Activated CD8-positive, alpha-beta T cell treated with anti-CD3 and anti-CD28 coated beads for 36 hours (primary cell): ENCODE results near the gene GAL. TPM values are rescaled to one million over a fixed set of nuclear protein-coding genes. Genes with fewer than 3 reads are reported as not detected.

ENCODE experiments used
- ATAC-seq: fragments of 200-7000 bp; cut with Tn5 transposase; one replicate; pipeline ENCODE4 v1.10.0; 2021; ENCODE audit warnings: mild to moderate bottlenecking, moderate library complexity
- CTCF ChIA-PET: fragments of 350-600 bp; sonication (Branson Sonifier 250); formaldehyde crosslinking; loops from one replicate; lab custom pipeline; 2021; ENCODE audit warnings: antibody characterized with exemption; lab: Charles Lee
- POLR2A ChIA-PET: fragments of 350-600 bp; sonication (Branson Sonifier 250); formaldehyde crosslinking; loops from one replicate; lab custom pipeline; 2021; ENCODE audit warnings: antibody characterized with exemption; lab: Charles Lee
- DNase-seq: peaks from one replicate; pipeline ENCODE4 v3.0.0-alpha.2; 2020
- H3K27ac Mint-ChIP-seq: one replicate; pipeline ENCODE4 v1.8.0; 2021; ENCODE audit warnings: mild to moderate bottlenecking, mixed read lengths
- H3K27me3 Mint-ChIP-seq: one replicate; pipeline ENCODE4 v1.8.0; 2021; ENCODE audit warnings: mixed read lengths
- H3K36me3 Mint-ChIP-seq: one replicate; pipeline ENCODE4 v1.8.0; 2021; ENCODE audit warnings: low read depth, mixed read lengths
- H3K4me1 Mint-ChIP-seq: one replicate; pipeline ENCODE4 v1.8.0; 2021; ENCODE audit warnings: low read depth, mixed read lengths
- H3K4me3 Mint-ChIP-seq: one replicate; pipeline ENCODE4 v1.8.0; 2021; ENCODE audit warnings: mild to moderate bottlenecking, moderate library complexity, mixed read lengths
- H3K9me3 Mint-ChIP-seq: one replicate; pipeline ENCODE4 v1.8.0; 2021; ENCODE audit warnings: mixed read lengths
- CTCF ChIP-seq: fragments of 200-600 bp; IDR thresholded peaks from one replicate; pipeline ENCODE4 v1.8.0; 2022; ENCODE audit warnings: antibody characterized with exemption, mild to moderate bottlenecking
- intact Hi-C: fragments of 100-400 bp; cut with micrococcal nuclease; formaldehyde crosslinking; loops from one replicate; pipeline ENCODE4 v1.10.0; 2022
- total RNA-seq, 2 experiments: library from RNA; stranded (reverse); gene quantifications; one replicate each; pipeline ENCODE4 v1.2.3, GENCODE V29; 2021

The GAL gene
- total RNA-seq, 2 experiments from 2014 or later, result 2.2 to 3.8 TPM

GRCh38 chr11:68655806-68656205 lies 28.5 kb upstream of the GAL start:
- ChIA-PET POLR2A (no interaction called here), CTCF (no interaction called here)
- Mint-ChIP-seq H3K36me3 (no peaks in the 10 kb centered on the region), H3K4me3 (no peak overlapping the region), H3K27ac (no peak overlapping the region), H3K27me3 (peaks cover 4% of the 10 kb centered on the region), H3K4me1 (no peaks in the 10 kb centered on the region), H3K9me3 (peaks cover 6% of the 10 kb centered on the region)
- DNase-seq, result no peak
- no peak for ATAC-seq
- intact Hi-C loops, result no loop called here
- TF ChIP-seq CTCF, result no peak

GRCh38 chr11:68657021-68657780 lies 27.1 kb upstream of the GAL start:
- peaks cover 6% of the 10 kb centered on the region for H3K9me3 Mint-ChIP-seq
- POLR2A ChIA-PET, result no interaction called here
- peaks cover 4% of the 10 kb centered on the region for H3K27me3 Mint-ChIP-seq
- intact Hi-C loops, result no loop called here
- CTCF ChIA-PET, result no interaction called here
- no peak for TF ChIP-seq CTCF
- H3K4me1 Mint-ChIP-seq, result no peaks in the 10 kb centered on the region
- H3K36me3 Mint-ChIP-seq, result no peaks in the 10 kb centered on the region
- ATAC-seq (no peak), DNase-seq (no peak)
- no peak overlapping the region for H3K27ac Mint-ChIP-seq
- H3K4me3 Mint-ChIP-seq, result no peak overlapping the region

- CTCF ChIA-PET, result no interaction called here
- Mint-ChIP-seq H3K36me3 (no peaks in the 10 kb centered on the region), H3K9me3 (peaks cover 6% of the 10 kb centered on the region), H3K4me1 (no peaks in the 10 kb centered on the region), H3K27me3 (peaks cover 4% of the 10 kb centered on the region), H3K27ac (no peak overlapping the region), H3K4me3 (no peak overlapping the region)
- ATAC-seq (no peak), DNase-seq (no peak)
- POLR2A ChIA-PET, result no interaction called here
- intact Hi-C loops, result no loop called here
- TF ChIP-seq CTCF, result no peak
These were observed 26.2 kb upstream of the GAL start for GRCh38 chr11:68658097-68658496.

- no peaks in the 10 kb centered on the region for H3K36me3 Mint-ChIP-seq
- H3K27me3 Mint-ChIP-seq, result peaks cover 7% of the 10 kb centered on the region
- DNase-seq, result no peak
- ATAC-seq, result no peak
- intact Hi-C loops, result no loop called here
- CTCF ChIA-PET, result no interaction called here
- peaks cover 6% of the 10 kb centered on the region for H3K9me3 Mint-ChIP-seq
- no peaks in the 10 kb centered on the region for H3K4me1 Mint-ChIP-seq
- H3K27ac Mint-ChIP-seq, result no peak overlapping the region
- TF ChIP-seq CTCF, result no peak
- no peak overlapping the region for H3K4me3 Mint-ChIP-seq
- POLR2A ChIA-PET, result no interaction called here
These were observed 25.7 kb upstream of the GAL start for GRCh38 chr11:68658661-68659060.

- H3K27ac Mint-ChIP-seq, result no peak overlapping the region
- ChIA-PET POLR2A (no interaction called here), CTCF (no interaction called here)
- ATAC-seq (no peak), DNase-seq (no peak)
- intact Hi-C loops, result no loop called here
- H3K4me1 Mint-ChIP-seq, result no peaks in the 10 kb centered on the region
- peaks cover 6% of the 10 kb centered on the region for H3K9me3 Mint-ChIP-seq
- no peak for TF ChIP-seq CTCF
- H3K27me3 Mint-ChIP-seq, result peaks cover 8% of the 10 kb centered on the region
- no peaks in the 10 kb centered on the region for H3K36me3 Mint-ChIP-seq
- no peak overlapping the region for H3K4me3 Mint-ChIP-seq
These were observed 25.0 kb upstream of the GAL start for GRCh38 chr11:68659158-68659921.
